Left lung (tissue), 10 donors: Measurements from ENCODE around the gene FAN1. TPM values are rescaled to one million over a fixed set of nuclear protein-coding genes. Genes with fewer than 3 reads are reported as not detected.

Source experiments
- ATAC-seq: fragments of 200-7000 bp; cut with Tn5 transposase; one replicate; pipeline ENCODE4 v1.9.1; 2020; ENCODE audit warnings: moderate library complexity
- DNase-seq, 4 donors: peaks; one replicate each; pipeline ENCODE4 v3.0.0-alpha.2; 2013 to 2020
- H3K27ac ChIP-seq, 2 donors: fragments of 200-600 bp; sonication (generic) in 1 of 2; one replicate each; pipeline versions ENCODE4 v1.5.0 to v1.8.0; 2020 to 2021
- H3K27me3 ChIP-seq, 2 donors: fragments of 200-600 bp; sonication (generic) in 1 of 2; one replicate each; pipeline versions ENCODE4 v1.5.0 to v1.8.0; 2020 to 2021
- H3K36me3 ChIP-seq, 2 donors: fragments of 200-600 bp; sonication (generic) in 1 of 2; one replicate each; pipeline versions ENCODE4 v1.5.0 to v1.8.0; 2020 to 2021
- H3K4me1 ChIP-seq, 2 donors: fragments of 200-600 bp; one replicate each; pipeline ENCODE4 v1.8.0; 2021
- H3K4me3 ChIP-seq, 2 donors: fragments of 200-600 bp; sonication (generic) in 1 of 2; one replicate each; pipeline versions ENCODE4 v1.5.0 to v1.8.0; 2020 to 2021; ENCODE audit warnings: mild to moderate bottlenecking in 1 of 2
- H3K9me3 ChIP-seq, 2 donors: fragments of 200-600 bp; sonication (generic) in 1 of 2; one replicate each; pipeline versions ENCODE4 v1.5.0 to v1.8.0; 2020 to 2021
- intact Hi-C, 2 donors: fragments of 100-400 bp; cut with DNase I; formaldehyde crosslinking; loops; one replicate each; pipeline versions ENCODE4 v1.11.2 to v1.14.2; 2022
- polyA plus RNA-seq, 6 donors: library from polyadenylated mRNA; unstranded; fragments of 120-200 nt; gene quantifications; one replicate each; pipeline ENCODE4 v1.2.1, GENCODE V29; 2013; ENCODE audit not compliant: insufficient read length in 6 of 6
- total RNA-seq, 2 donors: library from RNA; stranded (reverse); fragmentation: NEBNext Ultra II Directional; extraction: Animal tissue kit (Norgen Biotek cat#: 25700); gene quantifications; one replicate each; pipeline ENCODE4 v1.2.1, GENCODE V29; 2021
- TF ChIP-seq, protein P1 (sequence below), 2 donors: fragments of 200-600 bp; sonication (generic) in 1 of 2; IDR thresholded peaks; one replicate each; pipeline versions ENCODE4 v1.5.0 to v1.8.0; 2021; ENCODE audit warnings: antibody characterized with exemption in 2 of 2
- donor health status: DM: no; HTN: yes; CAD: no.
- donor health status: DM: no; HTN: no; CAD: no.

The FAN1 gene
- total and polyA plus RNA-seq, 8 donors = 17.1 to 33.6 (median 32.0) TPM

DNA sequence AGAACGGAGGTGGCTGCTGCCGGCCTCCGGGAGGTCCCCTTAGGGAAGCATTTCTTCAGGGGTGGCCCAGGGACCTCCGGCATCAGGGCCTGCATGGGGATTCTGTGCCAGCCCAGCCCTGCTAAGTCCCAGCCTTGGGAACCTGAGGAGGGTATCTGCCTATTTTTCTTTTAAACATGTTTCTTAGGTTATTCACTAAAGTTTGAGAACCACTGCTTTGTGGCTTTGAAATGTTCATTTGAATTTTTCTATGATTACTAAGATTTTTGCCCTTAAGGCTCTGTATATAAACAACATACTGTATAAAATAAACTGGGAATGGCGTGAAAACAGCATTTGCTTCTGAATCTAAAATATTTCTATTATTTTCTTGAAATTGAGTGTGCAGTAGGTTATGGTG, 24.4 kb downstream of the FAN1 start:
- intact Hi-C loops = no loop called here
- TF ChIP-seq, protein P1, sequence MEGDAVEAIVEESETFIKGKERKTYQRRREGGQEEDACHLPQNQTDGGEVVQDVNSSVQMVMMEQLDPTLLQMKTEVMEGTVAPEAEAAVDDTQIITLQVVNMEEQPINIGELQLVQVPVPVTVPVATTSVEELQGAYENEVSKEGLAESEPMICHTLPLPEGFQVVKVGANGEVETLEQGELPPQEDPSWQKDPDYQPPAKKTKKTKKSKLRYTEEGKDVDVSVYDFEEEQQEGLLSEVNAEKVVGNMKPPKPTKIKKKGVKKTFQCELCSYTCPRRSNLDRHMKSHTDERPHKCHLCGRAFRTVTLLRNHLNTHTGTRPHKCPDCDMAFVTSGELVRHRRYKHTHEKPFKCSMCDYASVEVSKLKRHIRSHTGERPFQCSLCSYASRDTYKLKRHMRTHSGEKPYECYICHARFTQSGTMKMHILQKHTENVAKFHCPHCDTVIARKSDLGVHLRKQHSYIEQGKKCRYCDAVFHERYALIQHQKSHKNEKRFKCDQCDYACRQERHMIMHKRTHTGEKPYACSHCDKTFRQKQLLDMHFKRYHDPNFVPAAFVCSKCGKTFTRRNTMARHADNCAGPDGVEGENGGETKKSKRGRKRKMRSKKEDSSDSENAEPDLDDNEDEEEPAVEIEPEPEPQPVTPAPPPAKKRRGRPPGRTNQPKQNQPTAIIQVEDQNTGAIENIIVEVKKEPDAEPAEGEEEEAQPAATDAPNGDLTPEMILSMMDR (IDR thresholded peaks at IDR 0.05) = no peak
- no peaks in the 10 kb centered on the region for H3K4me1 ChIP-seq
- H3K4me3 ChIP-seq = no peak overlapping the region
- no peaks in the 10 kb centered on the region for H3K9me3 ChIP-seq
- ATAC-seq (no peak), DNase-seq (no peak)
- no peak overlapping the region for H3K27ac ChIP-seq
- peaks cover 0 to 80% of the 10 kb centered on the region in 2 donors for H3K36me3 ChIP-seq
- H3K27me3 ChIP-seq = no peaks in the 10 kb centered on the region

- no peak for ATAC-seq
- H3K27ac ChIP-seq = no peak overlapping the region
- H3K27me3 ChIP-seq = no peaks in the 10 kb centered on the region
- no peaks in the 10 kb centered on the region for H3K9me3 ChIP-seq
- H3K36me3 ChIP-seq = peaks cover 0 to 77% of the 10 kb centered on the region in 2 donors
- H3K4me3 ChIP-seq = no peak overlapping the region
- no peaks in the 10 kb centered on the region for H3K4me1 ChIP-seq
- intact Hi-C loops = no loop called here
- TF ChIP-seq, protein P1 (IDR thresholded peaks at IDR 0.05) = no peak
- no peak for DNase-seq
Observed at GRCh38 chr15:30929064-30929669, 25.5 kb downstream of the FAN1 start.

DNA sequence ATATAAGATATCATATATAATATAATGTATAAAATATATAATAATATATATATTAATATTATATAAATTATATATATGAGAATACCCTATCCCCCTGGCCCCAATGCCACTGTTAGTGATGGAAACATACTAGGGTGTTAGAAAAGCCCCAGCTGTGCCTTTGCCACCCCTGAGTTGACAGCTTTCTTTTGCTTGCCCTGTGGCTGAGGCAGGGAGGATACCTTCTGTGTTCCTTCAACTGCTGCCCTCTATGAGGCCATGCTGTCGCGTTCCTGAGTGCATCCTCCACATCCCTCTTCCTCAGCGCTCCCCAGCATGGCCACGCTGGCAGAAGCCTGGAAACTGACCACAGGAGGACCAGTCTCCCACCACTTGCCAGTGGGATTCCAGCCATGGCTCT, 26.3 kb downstream of the FAN1 start:
- H3K36me3 ChIP-seq = peaks cover 0 to 77% of the 10 kb centered on the region in 2 donors
- no peaks in the 10 kb centered on the region for H3K4me1 ChIP-seq
- DNase-seq (no peak), ATAC-seq (no peak)
- no peaks in the 10 kb centered on the region for H3K27me3 ChIP-seq
- H3K27ac ChIP-seq = no peak overlapping the region
- H3K9me3 ChIP-seq = no peaks in the 10 kb centered on the region
- intact Hi-C loops = no loop called here
- H3K4me3 ChIP-seq = no peak overlapping the region
- TF ChIP-seq, protein P1 (IDR thresholded peaks at IDR 0.05) = no peak

GRCh38 chr15:30930422-30930821, 26.7 kb downstream of the FAN1 start:
- no peaks in the 10 kb centered on the region for H3K9me3 ChIP-seq
- no peaks in the 10 kb centered on the region for H3K27me3 ChIP-seq
- no peak overlapping the region for H3K27ac ChIP-seq
- no peak overlapping the region for H3K4me3 ChIP-seq
- no peak for ATAC-seq
- TF ChIP-seq, protein P1 (IDR thresholded peaks at IDR 0.05) = no peak
- DNase-seq = no peak
- intact Hi-C loops = no loop called here
- H3K4me1 ChIP-seq = no peaks in the 10 kb centered on the region
- peaks cover 0 to 77% of the 10 kb centered on the region in 2 donors for H3K36me3 ChIP-seq

DNA sequence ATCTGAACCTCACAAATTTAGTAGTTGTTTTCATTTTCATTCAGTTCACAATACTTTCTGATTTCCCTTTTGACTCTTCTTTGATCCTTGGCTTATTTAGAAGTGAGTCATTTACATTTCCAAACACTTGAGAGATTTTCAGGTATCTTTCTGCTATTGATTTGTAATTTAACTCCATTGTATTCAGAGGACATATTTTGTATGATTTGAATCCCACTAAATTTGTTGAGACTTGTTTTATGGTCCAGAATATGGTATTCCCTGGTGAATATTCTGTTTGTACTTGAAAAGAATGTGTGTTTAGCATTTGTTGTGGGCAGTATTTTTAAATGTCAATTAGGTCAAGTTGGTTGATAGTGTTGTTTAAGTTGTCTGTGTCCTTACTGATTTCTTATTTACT, 29.6 kb downstream of the FAN1 start:
- TF ChIP-seq, protein P1 (IDR thresholded peaks at IDR 0.05) = no peak
- no peak for ATAC-seq

More for the DNA sequence above, 29.6 kb downstream of the FAN1 start:
- Histone ChIP-seq H3K27me3 (no peaks in the 10 kb centered on the region), H3K36me3 (peaks cover 0 to 78% of the 10 kb centered on the region in 2 donors), H3K4me1 (no peaks in the 10 kb centered on the region), H3K4me3 (no peak overlapping the region), H3K27ac (no peak overlapping the region), H3K9me3 (no peaks in the 10 kb centered on the region)
- intact Hi-C loops = no loop called here
- no peak for DNase-seq
